HG03196 (cell line): ENCODE data around the gene TMEM232.

Experiments used
- ATAC-seq: cut with Tn5 transposase; IDR thresholded peaks from one replicate; pipeline ENCODE4 v1.9.1; 2021; ENCODE audit not compliant: unreplicated experiment

The TMEM232 gene

GRCh38 chr5:110634475-110634874 lies 92.0 kb downstream of the TMEM232 start:
- ATAC-seq: no peak

GRCh38 chr5:110631236-110631635 lies 95.2 kb downstream of the TMEM232 start:
- ATAC-seq: no peak

- no peak for ATAC-seq
These were observed 96.1 kb downstream of the TMEM232 start for GRCh38 chr5:110630350-110630749.

- ATAC-seq: no peak
These were observed 101.0 kb downstream of the TMEM232 start for GRCh38 chr5:110625376-110625999.

GRCh38 chr5:110623874-110624273 lies 102.6 kb downstream of the TMEM232 start:
- no peak for ATAC-seq

GRCh38 chr5:110618941-110619340 lies 107.5 kb downstream of the TMEM232 start:
- no peak for ATAC-seq

GRCh38 chr5:110616009-110616408 lies 110.5 kb downstream of the TMEM232 start:
- no peak for ATAC-seq

- no peak for ATAC-seq
These were observed 113.7 kb downstream of the TMEM232 start for GRCh38 chr5:110612794-110613247.

- ATAC-seq: no peak
These were observed 114.7 kb downstream of the TMEM232 start for GRCh38 chr5:110611817-110612216.

- no peak for ATAC-seq
These were observed 131.6 kb downstream of the TMEM232 start for GRCh38 chr5:110594866-110595265.

- ATAC-seq: no peak
These were observed 136.3 kb downstream of the TMEM232 start for GRCh38 chr5:110590187-110590586.

GRCh38 chr5:110588286-110588980 lies 138.0 kb downstream of the TMEM232 start:
- no peak for ATAC-seq

- no peak for ATAC-seq
These were observed 145.8 kb downstream of the TMEM232 start for GRCh38 chr5:110580625-110581024.

- no peak for ATAC-seq
These were observed 153.7 kb downstream of the TMEM232 start for GRCh38 chr5:110572729-110573128.

- no peak for ATAC-seq
These were observed 164.3 kb downstream of the TMEM232 start for GRCh38 chr5:110562191-110562590.

GRCh38 chr5:110561510-110561909 lies 165.0 kb downstream of the TMEM232 start:
- ATAC-seq: no peak

- no peak for ATAC-seq
These were observed 177.2 kb downstream of the TMEM232 start for GRCh38 chr5:110549301-110549700.

GRCh38 chr5:110548171-110548570 lies 178.3 kb downstream of the TMEM232 start:
- no peak for ATAC-seq

GRCh38 chr5:110547495-110547894 lies 179.0 kb downstream of the TMEM232 start:
- no peak for ATAC-seq

GRCh38 chr5:110545716-110546115 lies 180.8 kb downstream of the TMEM232 start:
- ATAC-seq: no peak

GRCh38 chr5:110544603-110545002 lies 181.9 kb downstream of the TMEM232 start:
- no peak for ATAC-seq

GRCh38 chr5:110542949-110543348 lies 183.5 kb downstream of the TMEM232 start:
- ATAC-seq: no peak
